Daoy (cell line): ENCODE results near the gene GGT6. TPM values are rescaled to one million over a fixed set of nuclear protein-coding genes. Genes with fewer than 3 reads are reported as not detected.
"Not testable (repeated sequence)": the region's sequence is repeated elsewhere in the genome, so short reads cannot be mapped to it uniquely, and the experiment has no call there.

Experiments
- DNase-seq: peaks from one replicate; pipeline ENCODE4 v3.0.0-alpha.2; 2015; ENCODE audit warnings: low read depth
- total RNA-seq: library from RNA; depleted of rRNA; stranded (reverse); fragments of >200 nt; shearing (Covaris generic); gene quantifications from 2 replicates; pipeline ENCODE4 v1.2.3, GENCODE V29; 2014

Gene GGT6
- total RNA-seq, 1 experiment from 2014 or later, result not detected

GRCh38 chr17:4592240-4593005, 32.0 kb upstream of the GGT6 start:
- no peak for DNase-seq

GRCh38 chr17:4591529-4591928, 31.2 kb upstream of the GGT6 start:
- DNase-seq, result peak; percentile 55

- no peak for DNase-seq
Observed at GRCh38 chr17:4590981-4591453, 30.6 kb upstream of the GGT6 start.

GRCh38 chr17:4590042-4590441, 29.7 kb upstream of the GGT6 start:
- DNase-seq, result not testable (repeated sequence)

GRCh38 chr17:4588898-4589625, 28.7 kb upstream of the GGT6 start:
- no peak for DNase-seq

- no peak for DNase-seq
Observed at GRCh38 chr17:4588391-4588790, 28.0 kb upstream of the GGT6 start.

- no peak for DNase-seq
Observed at GRCh38 chr17:4587803-4588202, 27.4 kb upstream of the GGT6 start.

- no peak for DNase-seq
Observed at GRCh38 chr17:4587195-4587594, 26.8 kb upstream of the GGT6 start.

GRCh38 chr17:4586043-4586442, 25.7 kb upstream of the GGT6 start:
- no peak for DNase-seq

GRCh38 chr17:4585638-4585994, 25.2 kb upstream of the GGT6 start:
- no peak for DNase-seq

GRCh38 chr17:4584917-4585637, 24.7 kb upstream of the GGT6 start:
- no peak for DNase-seq

- no peak for DNase-seq
Observed at GRCh38 chr17:4584101-4584916, 23.9 kb upstream of the GGT6 start, which contains the start of gene SMTNL2. SMTNL2 (plus strand) TSS chr17:4584529; CDS start chr17:4584606, 77 bp downstream.

GRCh38 chr17:4583782-4584100, 23.4 kb upstream of the GGT6 start:
- peak; percentile 36 for DNase-seq

GRCh38 chr17:4583206-4583605, 22.8 kb upstream of the GGT6 start:
- no peak for DNase-seq

GRCh38 chr17:4582691-4583090, 22.3 kb upstream of the GGT6 start:
- no peak for DNase-seq

- no peak for DNase-seq
Observed at GRCh38 chr17:4582101-4582501, 21.7 kb upstream of the GGT6 start.

- no peak for DNase-seq
Observed at GRCh38 chr17:4580291-4580690, 19.9 kb upstream of the GGT6 start.

GRCh38 chr17:4579678-4580077, 19.3 kb upstream of the GGT6 start:
- no peak for DNase-seq

GRCh38 chr17:4578349-4578748, 18.0 kb upstream of the GGT6 start:
- DNase-seq, result not testable (repeated sequence)

GRCh38 chr17:4577386-4577993, 17.1 kb upstream of the GGT6 start:
- no peak for DNase-seq

- DNase-seq, result no peak
Observed at GRCh38 chr17:4576729-4577322, 16.4 kb upstream of the GGT6 start.
